ENCODE results near the gene ETFDH. TPM values are rescaled to one million over a fixed set of nuclear protein-coding genes. Genes with fewer than 3 reads are reported as not detected.

ETFDH gene
- total and polyA plus RNA-seq, 9 of the 15 experiments (the other 6 are each of a cell fraction or from before 2014, with no cell fraction given), result 14.6 to 33.6 (median 25.9) TPM

GRCh38 chr4:158624889-158625478, 47.1 kb upstream of the ETFDH start:
- no peak overlapping the region for H3K27ac ChIP-seq (ENCODE audit: extremely low read depth, low read depth, low read length)
- intact Hi-C loops (cut with micrococcal nuclease) (loop anchor here (1.0 to 10.0 kb wide), 6 partner anchors 129 to 820 kb away; no protein-coding TSS in a partner anchor), in situ Hi-C loops (cut with MboI) (loop anchor here (5.0 kb wide), 1 partner anchor 363 kb away; no protein-coding TSS in a partner anchor)
- no peak overlapping the region for H3K4me2 ChIP-seq (ENCODE audit: insufficient read depth, low read length)
- no peak overlapping the region for H3K9ac ChIP-seq (ENCODE audit: insufficient read depth in 1 of 2, low read depth in 2 of 2, low read length in 2 of 2)
- POLR2A ChIA-PET, result no interaction called here
- no peaks in the 10 kb centered on the region for H3K4me1 ChIP-seq (replicated peaks in 1 of 2; ENCODE audit: control insufficient read depth in 2 of 2, insufficient read depth in 2 of 2, low read length in 2 of 2)
- no peak overlapping the region for H3K4me3 ChIP-seq
- H3K9me3 ChIP-seq (replicated peaks; ENCODE audit: control insufficient read depth, insufficient read depth, low read depth, low read length), result no peaks in the 10 kb centered on the region
- H3K36me3 ChIP-seq (ENCODE audit: control insufficient read depth, insufficient read depth, low read length), result no peaks in the 10 kb centered on the region
- ATAC-seq (peak; percentile 92), DNase-seq (ENCODE audit: extremely low read depth in 1 of 4, low spot score in 3 of 4) (peak; percentile 28 to 65 (median 46)), FAIRE-seq (peak; percentile 83)
- H3K79me2 ChIP-seq (ENCODE audit: control insufficient read depth, insufficient read depth, low read length), result no peaks in the 10 kb centered on the region
- H4K20me1 ChIP-seq (replicated peaks; ENCODE audit: control insufficient read depth, insufficient read depth, low read length), result no peaks in the 10 kb centered on the region
- CTCF ChIA-PET (ENCODE audit: low intra/inter-chr PET ratio), result interaction anchor here (0.5 to 3.3 kb wide), 6 partner anchors 129 to 805 kb away, joined by 3 to 33 read pairs (median 6); no protein-coding TSS in a partner anchor
- no peaks in the 10 kb centered on the region for H3K27me3 ChIP-seq (ENCODE audit: control insufficient read depth in 2 of 2, insufficient read depth in 2 of 2, low read length in 2 of 2)
- no peak overlapping the region for H2AFZ ChIP-seq (ENCODE audit: low read depth, low read length)
- 5% methylated on average over 3 of the region's 3 CpGs for WGBS (ENCODE audit: insufficient coverage, low coverage, missing lambda C conversion rate)
- no peaks in the 10 kb centered on the region for H3K9me1 ChIP-seq (ENCODE audit: control insufficient read depth, insufficient read depth, low read length)
- no TSS peak for BruUV-seq (replicated peaks)
- 0 out of 2 replicates have a peak, but pooled peaks have one; percentile 56 for TF ChIP-seq MEF2A (IDR thresholded peaks at IDR 0.05; ENCODE audit: control insufficient read depth, low read depth, low read length)
- peak; percentile 60 to 76 (median 62); a peak in 5 of 6 replicates for TF ChIP-seq CTCF (IDR thresholded peaks at IDR 0.05 in 2 of 3, conservative IDR thresholded peaks at IDR 0.05 in 1 of 3; ENCODE audit: insufficient read depth in 2 of 3, low read depth in 1 of 3, low read length in 3 of 3)
- TF ChIP-seq REST (IDR thresholded peaks at IDR 0.05; ENCODE audit: borderline replicate concordance), result peak; percentile 84; the same call in 1 of the 2 replicates
- TF ChIP-seq REST (CRISPR knock-in tag; IDR thresholded peaks at IDR 0.05; ENCODE audit: low read depth), result no peak
- TF ChIP-seq RAD21 (CRISPR knock-in tag; conservative IDR thresholded peaks at IDR 0.05 in 1 of 2, IDR thresholded peaks at IDR 0.05 in 1 of 2), result peak; percentile 85 to 89
- TF ChIP-seq DEAF1 (CRISPR knock-in tag; IDR thresholded peaks at IDR 0.05), result peak; percentile 83
- peak; percentile 73; the same call in 1 of the 2 replicates for TF ChIP-seq SMC3 (conservative IDR thresholded peaks at IDR 0.05; ENCODE audit: insufficient read depth, low read depth, low read length)
- TF ChIP-seq ZNF830 (CRISPR knock-in tag; IDR thresholded peaks at IDR 0.05), result no peak

Measured in K562 (cell line).